Caki2 (cell line): ENCODE results near the gene TBC1D19. TPM values are rescaled to one million over a fixed set of nuclear protein-coding genes. Genes with fewer than 3 reads are reported as not detected.
A peak's percentile ranks its signal among the peaks of the same experiment; 100 is the strongest.
"Not testable (repeated sequence)": the region's sequence is repeated elsewhere in the genome, so short reads cannot be mapped to it uniquely, and the experiment has no call there.

Source experiments
- DNase-seq: peaks from one replicate; pipeline ENCODE4 v3.0.0-alpha.2; 2015; ENCODE audit warnings: low read depth
- in situ Hi-C: cut with HindIII; loops from 2 replicates; pipeline ENCODE4 v1.10.0; 2016; ENCODE audit warnings: low sequenced_read_pairs, low pct_unique_long_range_greater_than_20kb, mixed read lengths
- total RNA-seq: library from RNA; depleted of rRNA; stranded (reverse); fragments of >200 nt; shearing (Covaris generic); gene quantifications from 2 replicates; pipeline ENCODE4 v1.2.3, GENCODE V29; 2014; ENCODE audit warnings: low replicate concordance; rRNA removed

TBC1D19 gene, protein sequence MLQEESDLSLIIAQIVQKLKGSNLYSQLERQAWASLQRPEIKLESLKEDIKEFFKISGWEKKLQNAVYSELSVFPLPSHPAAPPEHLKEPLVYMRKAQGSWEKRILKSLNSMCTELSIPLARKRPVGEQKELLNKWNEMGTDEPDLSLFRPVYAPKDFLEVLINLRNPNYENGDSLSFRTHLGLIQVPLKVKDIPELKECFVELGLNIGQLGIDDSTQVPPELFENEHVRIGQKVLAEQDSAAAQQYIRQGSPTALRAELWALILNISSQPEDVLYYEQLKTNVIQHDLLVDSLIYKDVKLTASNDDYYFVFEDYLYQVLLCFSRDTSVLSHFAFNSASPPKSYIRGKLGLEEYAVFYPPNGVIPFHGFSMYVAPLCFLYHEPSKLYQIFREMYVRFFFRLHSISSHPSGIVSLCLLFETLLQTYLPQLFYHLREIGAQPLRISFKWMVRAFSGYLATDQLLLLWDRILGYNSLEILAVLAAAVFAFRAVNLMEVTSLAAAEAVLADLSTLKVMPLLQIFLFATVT
- total RNA-seq, result 42.1 and 47.4 TPM in 2 replicates

DNA sequence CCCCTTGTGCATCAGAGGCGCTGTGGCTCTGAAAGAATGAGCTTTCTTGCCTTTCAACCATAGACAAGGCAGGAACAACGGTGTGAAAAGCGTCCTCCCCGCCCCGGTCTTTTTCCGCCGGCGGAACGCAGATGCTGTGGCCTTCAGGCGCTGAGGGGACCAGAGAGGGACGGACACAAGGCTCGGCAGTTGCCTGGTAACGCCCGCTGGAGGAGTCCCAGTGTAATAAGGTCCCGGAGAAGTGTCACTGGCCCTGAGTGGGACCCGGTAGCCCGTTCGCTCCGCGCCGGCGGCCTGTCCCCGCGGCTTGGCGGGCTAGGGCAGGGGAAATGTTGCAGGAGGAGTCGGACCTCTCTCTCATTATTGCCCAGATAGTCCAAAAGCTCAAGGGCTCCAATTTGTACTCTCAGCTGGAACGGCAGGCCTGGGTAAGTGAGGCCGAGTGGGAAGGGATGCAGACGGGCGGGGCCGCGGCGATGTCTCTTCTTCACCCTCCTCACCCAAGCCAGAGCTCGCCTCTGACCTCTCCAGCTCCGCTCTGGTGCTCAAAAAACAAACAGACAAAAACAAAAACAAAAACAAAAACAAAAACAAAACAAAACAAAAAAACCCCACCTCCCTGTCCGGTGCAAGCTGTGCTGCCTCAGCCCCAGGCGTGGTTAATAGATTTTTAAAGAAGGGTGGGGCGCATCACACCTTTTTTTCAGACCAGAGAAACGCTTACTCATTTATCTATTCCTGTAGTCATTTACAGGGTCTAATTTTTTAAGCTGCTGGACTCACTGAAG lies at the start of gene TBC1D19:
TSS of gene TBC1D19 (plus strand) at position 220 of the 788 bp plus-strand sequence. CDS start at position 330, 110 bp downstream.
- DNase-seq, result peak; percentile 90
- in situ Hi-C loops, result no loop called here

DNA sequence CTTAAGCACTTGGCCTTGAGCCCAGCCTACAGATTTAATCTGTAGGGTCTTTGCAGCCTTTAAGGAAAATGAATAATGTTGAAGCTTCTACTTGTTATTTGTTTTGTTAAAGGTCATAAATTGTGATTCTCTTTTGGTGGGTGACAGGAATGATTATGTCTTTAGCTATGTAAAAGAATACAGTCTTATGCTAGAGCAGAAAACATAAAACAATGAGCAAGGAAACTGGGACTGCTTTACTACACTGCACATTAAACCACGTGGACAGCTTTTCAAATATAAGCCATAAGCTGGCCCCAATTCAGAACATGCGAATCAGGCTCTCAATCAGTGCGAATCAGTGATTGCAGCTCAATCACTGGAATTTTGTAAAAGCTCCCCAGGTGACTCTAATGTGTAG lies 40.9 kb upstream of the TBC1D19 start:
- no peak for DNase-seq
- in situ Hi-C loops, result no loop called here

DNA sequence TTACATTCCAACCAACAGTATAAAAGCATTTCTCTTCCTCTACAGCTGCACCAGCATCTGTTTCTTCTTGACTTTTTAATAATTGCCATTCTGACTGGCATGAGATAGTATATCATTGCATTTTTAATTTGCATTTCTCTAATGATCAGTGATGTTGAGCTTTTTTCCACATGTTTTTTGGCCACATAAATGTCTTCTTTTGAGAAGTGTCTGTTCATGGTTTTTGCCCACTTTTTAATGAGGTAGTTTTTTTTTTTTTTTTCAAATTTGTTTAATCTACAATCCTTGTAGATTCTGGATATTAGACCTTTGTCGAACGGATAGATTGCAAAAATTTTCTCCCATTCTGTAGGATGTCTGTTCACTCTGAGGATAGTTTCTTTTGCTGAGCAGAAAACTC lies 39.5 kb upstream of the TBC1D19 start:
- no peak for DNase-seq
- in situ Hi-C loops, result no loop called here

DNA sequence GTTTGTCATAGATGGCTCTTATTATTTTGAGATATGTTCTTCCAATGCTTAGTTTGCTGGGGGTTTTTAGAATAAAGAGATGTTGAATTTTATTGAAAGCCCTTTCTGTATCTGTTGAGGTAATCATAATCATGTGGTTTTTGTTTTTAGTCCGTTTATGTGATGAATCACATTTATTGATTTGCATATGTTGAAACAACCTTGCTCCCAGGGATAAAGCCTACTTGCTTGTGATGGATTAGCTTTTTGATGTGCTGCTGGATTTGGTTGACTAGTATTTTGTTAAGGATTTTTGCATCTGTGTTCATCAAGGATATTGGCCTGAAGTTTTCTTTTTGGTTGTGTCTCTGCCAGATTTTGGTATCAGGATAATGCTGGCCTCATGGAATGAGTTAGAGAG lies 35.5 kb upstream of the TBC1D19 start:
- in situ Hi-C loops, DNase-seq: not testable (repeated sequence)

DNA sequence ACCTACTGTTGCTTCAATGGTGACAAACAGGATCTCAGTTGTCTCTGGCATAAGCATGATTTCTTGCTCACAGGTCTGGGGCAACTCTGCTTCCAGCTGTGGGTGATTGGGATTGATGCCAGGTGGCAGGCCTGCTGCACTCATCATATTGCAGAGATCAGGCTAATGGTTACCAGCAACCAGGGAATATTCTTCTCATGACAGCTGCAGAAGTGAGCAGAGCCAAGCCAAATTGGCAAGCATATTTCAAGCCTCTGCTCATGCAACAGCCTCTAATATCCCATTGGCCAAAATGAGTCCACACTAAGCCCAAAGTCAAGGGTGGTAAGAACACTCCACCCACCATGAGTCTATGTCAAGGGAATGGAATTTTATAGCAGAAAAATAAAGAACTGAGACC lies 26.7 kb upstream of the TBC1D19 start:
- DNase-seq, result peak; percentile 12
- in situ Hi-C loops, result no loop called here

DNA sequence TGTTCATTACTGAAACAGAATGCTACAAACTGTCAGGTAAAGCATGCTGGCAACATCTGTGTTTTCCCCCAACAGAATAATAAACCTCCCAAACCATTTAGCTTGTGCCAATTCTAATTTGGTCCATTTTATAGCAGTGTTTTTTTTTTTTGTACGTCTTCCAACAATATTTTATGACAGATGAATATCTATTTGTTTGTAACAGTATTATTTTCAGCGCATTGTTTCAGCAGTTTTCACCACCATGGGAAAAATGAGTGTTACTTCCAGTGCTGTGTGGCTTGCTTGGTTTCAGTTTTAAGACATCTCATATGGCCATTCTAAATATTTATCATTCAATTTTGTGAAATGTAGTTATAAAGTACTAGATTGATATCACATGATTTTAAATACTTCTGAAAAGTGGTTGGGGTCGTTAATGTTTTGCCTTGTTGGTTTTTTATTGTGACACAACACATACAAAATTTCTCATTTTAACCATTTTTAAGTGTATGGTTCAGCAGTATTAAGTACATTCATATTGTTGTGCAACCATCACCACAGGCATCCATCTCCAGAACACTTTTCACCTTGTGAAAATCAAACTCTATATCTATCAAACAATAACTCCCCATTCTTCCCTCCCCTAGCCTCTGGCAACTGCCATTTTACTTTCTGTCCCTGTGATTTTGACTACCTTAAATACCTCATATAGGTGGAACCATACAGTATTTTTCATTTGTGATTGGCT lies 25.6 kb upstream of the TBC1D19 start:
- DNase-seq, result no peak
- in situ Hi-C loops, result no loop called here

GRCh38 chr4:26566133-26566532 lies 17.8 kb upstream of the TBC1D19 start:
- no peak for DNase-seq
- in situ Hi-C loops, result no loop called here

GRCh38 chr4:26568446-26568994 lies 15.4 kb upstream of the TBC1D19 start:
- in situ Hi-C loops, result no loop called here
- peak; percentile 95 for DNase-seq

DNA sequence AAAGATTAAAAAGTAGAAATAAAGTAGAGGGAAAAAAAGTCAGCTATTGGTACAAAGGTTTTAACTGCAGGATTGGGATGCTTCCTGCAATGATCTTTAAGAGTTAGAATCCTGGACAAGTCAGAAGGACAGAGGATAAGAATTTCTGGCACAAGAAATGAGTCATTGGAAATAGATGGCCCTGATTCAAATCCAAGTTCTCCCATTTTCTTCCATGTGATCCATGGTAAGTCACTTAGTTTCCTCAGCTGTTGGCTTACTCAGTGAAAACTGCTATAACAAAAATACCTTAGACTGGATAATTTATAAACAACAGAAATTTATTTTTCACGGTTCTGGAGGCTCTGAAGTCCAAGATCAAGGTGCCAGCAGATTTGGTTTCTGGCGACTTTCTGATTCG lies 13.3 kb upstream of the TBC1D19 start:
- in situ Hi-C loops, result no loop called here
- DNase-seq, result no peak

- in situ Hi-C loops, result no loop called here
- peak; percentile 95 for DNase-seq
These were observed 10.5 kb upstream of the TBC1D19 start for GRCh38 chr4:26573389-26573794.

DNA sequence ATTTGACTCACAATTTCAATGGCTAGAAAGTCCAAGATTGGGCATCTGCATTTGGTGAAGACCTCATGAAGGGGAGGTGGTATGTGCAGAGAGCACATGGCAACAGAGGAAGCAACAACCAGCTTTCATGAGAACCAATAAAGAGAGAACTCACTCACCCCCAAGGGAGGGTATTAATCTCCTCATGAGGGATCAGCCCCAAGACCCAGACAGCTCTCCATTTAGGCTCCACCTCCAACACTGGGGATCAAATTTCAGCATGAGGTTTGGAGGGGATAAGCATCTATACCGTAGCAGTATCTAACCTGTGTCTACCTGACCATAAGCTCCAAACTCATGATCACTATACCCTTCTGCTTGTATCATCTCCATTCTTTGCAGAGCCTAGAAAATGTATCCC lies 9.3 kb upstream of the TBC1D19 start:
- DNase-seq, result no peak
- in situ Hi-C loops, result no loop called here

DNA sequence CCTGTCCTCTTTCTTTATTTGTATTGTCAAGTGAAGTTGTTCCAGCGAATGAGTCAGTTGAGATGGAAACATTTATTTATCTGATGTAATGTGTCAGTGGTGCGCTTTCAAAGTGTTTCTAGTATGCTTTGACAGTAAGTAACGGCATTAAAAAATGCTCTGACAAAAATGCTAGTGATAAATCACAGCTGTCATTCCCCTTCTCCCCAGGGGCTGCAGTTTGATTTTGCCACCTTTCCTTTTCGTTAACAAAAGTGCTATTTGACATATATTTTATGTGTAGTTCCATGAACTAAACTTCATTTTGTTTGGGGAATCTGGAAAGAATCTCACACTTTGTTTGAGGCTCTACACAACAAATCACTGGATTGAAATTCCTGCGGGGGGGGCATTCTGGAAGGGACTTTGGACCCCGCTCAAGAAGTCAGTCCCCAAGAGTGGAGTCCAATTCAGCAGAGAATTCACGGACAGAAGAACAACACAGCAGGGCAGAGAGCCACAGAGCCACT lies 7.6 kb upstream of the TBC1D19 start:
- in situ Hi-C loops, result no loop called here
- DNase-seq, result no peak

- no peak for DNase-seq
- in situ Hi-C loops, result no loop called here
These were observed 6.8 kb upstream of the TBC1D19 start for GRCh38 chr4:26577066-26577465.

GRCh38 chr4:26579169-26579568 lies 4.7 kb upstream of the TBC1D19 start:
- DNase-seq, result no peak
- in situ Hi-C loops, result no loop called here

DNA sequence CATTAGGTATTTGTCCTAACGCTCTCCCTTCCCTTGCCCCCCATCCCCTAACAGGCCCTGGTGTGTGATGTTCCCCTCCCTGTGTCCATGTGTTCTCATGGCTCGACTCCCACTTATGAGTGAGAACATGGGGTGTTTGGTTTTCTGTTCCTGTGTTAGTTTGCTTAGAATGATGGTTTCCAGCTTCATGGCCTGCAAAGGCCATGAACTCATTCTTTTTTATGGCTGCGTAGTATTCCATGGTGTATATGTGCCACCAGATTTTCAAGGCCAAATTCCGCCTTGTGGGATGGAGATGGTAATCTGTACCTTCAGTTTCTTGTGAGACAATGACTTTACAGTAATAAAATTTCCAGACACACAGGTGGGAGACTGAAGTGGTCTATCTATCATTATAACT lies 2.5 kb upstream of the TBC1D19 start:
- DNase-seq, in situ Hi-C loops: not testable (repeated sequence)

GRCh38 chr4:26583538-26583864 lies 383 bp upstream of the TBC1D19 start:
- no peak for DNase-seq
- in situ Hi-C loops, result no loop called here

DNA sequence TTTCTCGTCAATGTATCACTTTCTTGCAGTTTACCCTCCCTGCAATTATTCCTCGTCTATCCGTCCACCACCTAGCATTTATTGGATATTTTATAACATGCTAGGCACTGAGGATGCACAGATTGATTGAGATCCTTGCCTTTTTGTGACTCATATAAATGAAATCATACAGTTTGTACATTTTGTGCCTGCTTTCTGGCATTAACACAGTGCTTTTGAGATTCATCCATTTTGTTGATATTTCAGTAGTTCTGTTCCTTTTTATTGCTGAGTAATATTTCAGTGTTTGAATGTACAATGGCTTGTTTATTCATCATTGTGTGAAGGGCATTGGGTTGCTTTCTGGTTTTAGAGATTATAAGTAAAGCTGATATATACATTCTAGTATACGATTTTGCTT lies 841 bp downstream of the TBC1D19 start:
- in situ Hi-C loops, result no loop called here
- no peak for DNase-seq

DNA sequence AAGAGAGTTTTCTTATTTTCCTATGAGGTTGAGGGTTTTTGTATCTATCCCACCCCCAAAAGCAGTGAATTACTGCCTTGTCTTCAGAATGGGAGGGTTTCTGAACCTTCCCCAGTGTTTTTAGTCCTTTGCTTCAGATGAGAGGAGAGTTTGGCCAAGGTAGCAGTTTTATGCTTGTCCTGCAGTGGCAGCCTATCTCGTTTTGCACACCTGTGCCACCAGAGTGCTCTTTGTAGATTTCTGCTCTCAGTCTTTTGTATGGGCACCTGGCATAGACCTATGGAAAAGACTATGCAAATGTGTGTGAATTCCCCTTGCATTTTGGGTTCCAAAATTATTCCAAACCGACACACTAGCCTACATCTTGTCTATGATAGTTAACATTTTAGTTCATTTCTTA lies 5.8 kb downstream of the TBC1D19 start:
- peak; percentile 41 for DNase-seq
- in situ Hi-C loops, result no loop called here
